Esophagus (tissue), 2 donors: ENCODE results near the gene SNCAIP. TPM values are rescaled to one million over a fixed set of nuclear protein-coding genes. Genes with fewer than 3 reads are reported as not detected.

Experiments used
- H3K27ac ChIP-seq, 2 donors: one replicate each; pipeline ENCODE4 v1.5.1; 2013; ENCODE audit warnings: low read depth in 2 of 2, mild to moderate bottlenecking in 2 of 2, inconsistent platforms in 1 of 2, low read length in 1 of 2, moderate library complexity in 1 of 2
- H3K27me3 ChIP-seq, 2 donors: one replicate each; pipeline ENCODE4 v1.6.1; 2013; ENCODE audit warnings: low read length in 2 of 2, control low read depth in 1 of 2, mild to moderate bottlenecking in 1 of 2; ENCODE audit not compliant: insufficient read depth in 2 of 2, control insufficient read depth in 1 of 2
- H3K36me3 ChIP-seq, 2 donors: one replicate each; pipeline ENCODE4 v1.6.1; 2013; ENCODE audit warnings: low read length in 1 of 2; ENCODE audit not compliant: control insufficient read depth in 2 of 2, insufficient read depth in 2 of 2
- H3K4me1 ChIP-seq, 2 donors: one replicate each; pipeline ENCODE4 v1.6.1; 2013; ENCODE audit warnings: low read length in 1 of 2; ENCODE audit not compliant: control insufficient read depth in 2 of 2, insufficient read depth in 2 of 2
- H3K4me3 ChIP-seq, 2 donors: one replicate each; pipeline ENCODE4 v1.5.1; 2013; ENCODE audit warnings: low read length in 2 of 2, mild to moderate bottlenecking in 2 of 2, low read depth in 1 of 2, moderate library complexity in 1 of 2
- H3K9me3 ChIP-seq, 2 donors: one replicate each; pipeline ENCODE4 v1.6.1; 2013; ENCODE audit warnings: mild to moderate bottlenecking in 2 of 2, low read depth in 1 of 2, low read length in 1 of 2, moderate library complexity in 1 of 2; ENCODE audit not compliant: control insufficient read depth in 2 of 2, insufficient read depth in 1 of 2
- WGBS, 2 donors: extraction: QIAGEN DNeasy Blood & Tissue Kit; methylation state at CpG; one replicate each; pipeline ENCODE4 v1.1.7; 2013; 5-methylcytosine and 5-hydroxymethylcytosine counted together
- polyA plus RNA-seq, 2 donors: library from polyadenylated mRNA; stranded (reverse); fragments of 200-250 nt; gene quantifications; one replicate each; pipeline ENCODE4 v1.2.3, GENCODE V29; 2013
- donor health status: healthy with polysubstance abuse.
- donor health status: Bipolar disorder and iron deficiency.

SNCAIP gene
- polyA plus RNA-seq, 2 donors, result 0.80 to 1.2 TPM

GRCh38 chr5:122385286-122385685, 73.2 kb downstream of the SNCAIP start:
- Histone ChIP-seq H3K27me3 (no peaks in the 10 kb centered on the region), H3K4me3 (no peak overlapping the region), H3K36me3 (no peaks in the 10 kb centered on the region), H3K27ac (no peak overlapping the region), H3K4me1 (no peaks in the 10 kb centered on the region), H3K9me3 (no peaks in the 10 kb centered on the region)
- 87 to 92% methylated on average over 4 of the region's 4 CpGs for WGBS, 2 donors

GRCh38 chr5:122385808-122386207, 73.8 kb downstream of the SNCAIP start:
- no peaks in the 10 kb centered on the region for H3K27me3 ChIP-seq
- H3K27ac ChIP-seq, result no peak overlapping the region
- 79 to 82% methylated on average over 3 of the region's 3 CpGs for WGBS, 2 donors
- no peak overlapping the region for H3K4me3 ChIP-seq
- no peaks in the 10 kb centered on the region for H3K36me3 ChIP-seq
- H3K4me1 ChIP-seq, result no peaks in the 10 kb centered on the region
- H3K9me3 ChIP-seq, result no peaks in the 10 kb centered on the region

- Histone ChIP-seq H3K36me3 (no peaks in the 10 kb centered on the region), H3K27ac (no peak overlapping the region), H3K27me3 (no peaks in the 10 kb centered on the region), H3K9me3 (no peaks in the 10 kb centered on the region), H3K4me3 (no peak overlapping the region), H3K4me1 (no peaks in the 10 kb centered on the region)
- WGBS, 2 donors, result 80 to 92% methylated on average over 7 of the region's 7 CpGs
Observed at GRCh38 chr5:122390154-122390553, 78.1 kb downstream of the SNCAIP start.

GRCh38 chr5:122390694-122391093, 78.7 kb downstream of the SNCAIP start:
- H3K9me3 ChIP-seq, result no peaks in the 10 kb centered on the region
- H3K36me3 ChIP-seq, result no peaks in the 10 kb centered on the region
- 88 to 96% methylated on average over 3 of the region's 3 CpGs for WGBS, 2 donors
- H3K27me3 ChIP-seq, result no peaks in the 10 kb centered on the region
- H3K27ac ChIP-seq, result no peak overlapping the region
- no peak overlapping the region for H3K4me3 ChIP-seq
- no peaks in the 10 kb centered on the region for H3K4me1 ChIP-seq

- 89 to 92% methylated on average over 3 of the region's 3 CpGs for WGBS, 2 donors
- H3K27ac ChIP-seq, result no peak overlapping the region
- H3K9me3 ChIP-seq, result no peaks in the 10 kb centered on the region
- H3K4me3 ChIP-seq, result no peak overlapping the region
- H3K27me3 ChIP-seq, result no peaks in the 10 kb centered on the region
- H3K36me3 ChIP-seq, result no peaks in the 10 kb centered on the region
- H3K4me1 ChIP-seq, result no peaks in the 10 kb centered on the region
Observed at GRCh38 chr5:122391621-122392020, 79.6 kb downstream of the SNCAIP start.

- no peak overlapping the region for H3K27ac ChIP-seq
- H3K36me3 ChIP-seq, result no peaks in the 10 kb centered on the region
- WGBS, 2 donors, result 84 to 93% methylated on average over 2 of the region's 2 CpGs
- no peaks in the 10 kb centered on the region for H3K4me1 ChIP-seq
- H3K4me3 ChIP-seq, result no peak overlapping the region
- no peaks in the 10 kb centered on the region for H3K27me3 ChIP-seq
- H3K9me3 ChIP-seq, result no peaks in the 10 kb centered on the region
Observed at GRCh38 chr5:122392224-122392623, 80.2 kb downstream of the SNCAIP start.

- 46 to 48% methylated on average over 2 of the region's 2 CpGs for WGBS, 2 donors
- no peaks in the 10 kb centered on the region for H3K36me3 ChIP-seq
- no peak overlapping the region for H3K4me3 ChIP-seq
- H3K9me3 ChIP-seq, result no peaks in the 10 kb centered on the region
- H3K27me3 ChIP-seq, result no peaks in the 10 kb centered on the region
- H3K4me1 ChIP-seq, result no peaks in the 10 kb centered on the region
- no peak overlapping the region for H3K27ac ChIP-seq
Observed at GRCh38 chr5:122392824-122393223, 80.8 kb downstream of the SNCAIP start.

- no peak overlapping the region for H3K27ac ChIP-seq
- no peaks in the 10 kb centered on the region for H3K9me3 ChIP-seq
- no peaks in the 10 kb centered on the region for H3K36me3 ChIP-seq
- no peaks in the 10 kb centered on the region for H3K27me3 ChIP-seq
- 77 to 78% methylated on average over 6 of the region's 6 CpGs for WGBS, 2 donors
- no peak overlapping the region for H3K4me3 ChIP-seq
- H3K4me1 ChIP-seq, result no peaks in the 10 kb centered on the region
Observed at GRCh38 chr5:122394284-122394930, 82.4 kb downstream of the SNCAIP start.

- no peaks in the 10 kb centered on the region for H3K9me3 ChIP-seq
- no peaks in the 10 kb centered on the region for H3K27me3 ChIP-seq
- H3K4me3 ChIP-seq, result no peak overlapping the region
- 84 to 86% methylated on average over 2 of the region's 2 CpGs for WGBS, 2 donors
- H3K4me1 ChIP-seq, result no peaks in the 10 kb centered on the region
- H3K27ac ChIP-seq, result no peak overlapping the region
- H3K36me3 ChIP-seq, result no peaks in the 10 kb centered on the region
Observed at GRCh38 chr5:122398016-122398415, 86.0 kb downstream of the SNCAIP start.

- Histone ChIP-seq H3K4me1 (no peaks in the 10 kb centered on the region), H3K27me3 (no peaks in the 10 kb centered on the region), H3K9me3 (no peaks in the 10 kb centered on the region), H3K4me3 (no peak overlapping the region), H3K36me3 (no peaks in the 10 kb centered on the region), H3K27ac (no peak overlapping the region)
- WGBS, 2 donors, result 86 to 95% methylated on average over 1 of the region's 1 CpG
Observed at GRCh38 chr5:122400341-122400740, 88.3 kb downstream of the SNCAIP start.
